HG03108 (cell line): ENCODE results near the gene CMIP.

ENCODE experiments used
- ATAC-seq: cut with Tn5 transposase; IDR thresholded peaks from one replicate; pipeline ENCODE4 v1.9.1; 2021; ENCODE audit warnings: moderate library complexity; ENCODE audit not compliant: unreplicated experiment

The CMIP gene

GRCh38 chr16:81473969-81474959, 29.7 kb downstream of the CMIP start:
- no peak for ATAC-seq

DNA sequence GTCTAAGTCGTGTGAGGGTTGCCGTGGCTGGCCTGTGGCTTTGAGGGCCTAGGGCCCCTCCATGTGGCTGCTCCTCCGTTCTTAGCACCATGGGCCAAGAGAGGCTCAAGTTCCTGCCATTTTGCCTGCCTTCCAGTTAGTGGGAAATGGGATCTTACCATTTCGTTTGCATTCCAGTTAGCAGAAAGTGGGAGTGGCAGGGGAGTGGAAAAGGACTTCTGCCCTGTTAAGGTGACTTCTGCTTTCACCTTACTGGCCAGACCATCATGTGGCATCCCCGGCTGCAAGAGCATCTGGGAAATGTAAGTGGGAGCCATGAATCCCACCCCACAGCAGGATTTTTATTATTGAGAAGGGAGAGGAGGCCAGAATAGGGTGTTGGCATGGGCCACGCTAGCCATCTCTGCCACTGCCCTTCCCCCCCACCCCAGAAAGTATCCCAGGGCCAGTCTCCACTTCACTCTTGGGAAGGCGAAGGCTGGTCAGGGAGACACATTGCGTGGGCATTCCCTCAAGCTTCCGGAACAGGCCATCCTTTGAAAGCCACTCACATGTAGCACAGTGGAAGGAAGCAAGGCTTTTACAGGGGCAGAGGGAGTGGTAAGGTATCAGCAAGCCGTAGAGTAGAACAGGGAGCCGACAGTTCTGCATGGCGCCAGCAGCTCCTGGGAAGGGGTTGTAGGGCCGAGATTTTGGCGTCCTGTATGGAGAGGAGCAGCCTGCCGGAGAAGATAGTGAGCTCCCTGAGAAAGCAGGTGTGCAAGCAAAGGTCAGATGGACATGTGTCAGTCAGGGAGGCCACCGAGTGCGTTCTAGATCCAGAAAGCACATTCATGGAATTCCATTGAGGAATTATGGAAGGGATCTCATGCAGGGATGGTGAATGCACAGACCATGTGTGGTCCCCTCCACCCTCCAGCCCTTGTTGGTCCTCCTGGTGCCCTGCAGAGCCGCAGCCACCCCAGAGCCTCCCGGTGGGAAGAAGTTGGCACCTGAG, 33.4 kb downstream of the CMIP start:
- ATAC-seq, result no peak

GRCh38 chr16:81478876-81479511, 34.4 kb downstream of the CMIP start:
- peak; percentile 43 for ATAC-seq

GRCh38 chr16:81480606-81481206, 36.1 kb downstream of the CMIP start:
- ATAC-seq, result no peak

DNA sequence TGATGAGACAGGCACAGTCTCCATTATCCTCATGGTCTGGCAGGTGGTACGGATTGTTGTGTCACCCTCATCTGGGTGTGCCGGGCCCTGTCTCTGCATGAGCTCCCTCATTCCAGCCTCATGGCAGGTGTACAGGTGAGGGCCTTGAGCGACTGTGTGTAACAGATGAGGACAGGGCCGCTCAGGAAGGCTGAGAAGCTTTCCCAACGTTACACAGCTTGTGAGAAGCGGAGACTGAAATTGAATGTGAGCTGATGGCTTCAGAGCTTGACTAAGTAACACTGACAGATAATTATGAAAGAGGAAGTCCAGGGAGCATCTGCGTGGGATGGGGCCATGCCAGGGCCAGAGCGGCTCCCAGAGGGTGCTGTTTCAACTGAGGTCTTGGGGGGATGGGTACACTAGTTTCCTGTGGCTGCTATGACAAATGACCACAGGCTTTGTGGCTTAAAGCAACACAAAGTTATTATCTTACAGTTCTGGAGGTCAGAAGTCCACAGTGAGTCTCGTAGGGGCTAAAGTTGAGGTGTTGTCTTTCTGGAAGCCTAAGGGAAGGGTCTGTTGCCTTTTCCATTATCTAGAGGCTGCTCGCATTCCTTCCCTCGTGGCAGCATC, 36.7 kb downstream of the CMIP start:
- ATAC-seq, result peak; percentile 84

- no peak for ATAC-seq
Observed at GRCh38 chr16:81482329-81483063, 37.9 kb downstream of the CMIP start.

- ATAC-seq, result no peak
Observed at GRCh38 chr16:81483064-81483969, 38.7 kb downstream of the CMIP start.

GRCh38 chr16:81483970-81484595, 39.5 kb downstream of the CMIP start:
- ATAC-seq, result no peak

DNA sequence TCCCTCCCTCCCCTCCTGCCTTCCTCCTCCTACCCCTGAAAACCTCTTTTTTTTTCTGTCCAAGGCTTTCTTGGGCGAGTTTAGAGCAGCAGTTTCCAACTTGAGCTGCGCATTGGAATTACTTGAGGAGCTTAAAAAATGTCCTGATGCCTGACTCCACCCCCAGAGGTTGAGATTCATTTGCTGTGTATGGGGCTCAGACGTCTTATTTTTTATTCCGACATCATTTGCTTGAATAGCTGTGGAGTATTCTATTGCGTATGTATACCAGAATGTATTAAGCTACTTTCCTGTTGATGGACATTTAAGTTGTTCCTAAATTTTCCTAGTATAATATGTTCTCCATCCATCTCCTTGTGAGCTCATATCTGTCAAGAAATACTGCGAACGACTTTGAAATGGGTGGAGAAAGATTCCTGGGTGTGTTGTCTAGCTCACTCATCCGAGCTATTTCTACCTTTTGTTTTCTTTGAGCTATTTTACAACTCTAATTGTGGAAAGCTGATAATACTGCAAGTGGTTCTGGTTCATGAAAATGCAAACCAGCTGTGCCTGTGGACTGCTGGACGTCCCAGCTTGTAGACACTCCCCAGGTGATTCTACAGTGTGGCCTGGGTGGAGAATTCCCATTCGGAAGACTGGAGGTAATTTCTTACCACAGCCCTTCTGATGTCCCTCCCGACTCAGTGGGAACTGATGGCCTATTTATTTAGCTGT, 40.5 kb downstream of the CMIP start:
- no peak for ATAC-seq

DNA sequence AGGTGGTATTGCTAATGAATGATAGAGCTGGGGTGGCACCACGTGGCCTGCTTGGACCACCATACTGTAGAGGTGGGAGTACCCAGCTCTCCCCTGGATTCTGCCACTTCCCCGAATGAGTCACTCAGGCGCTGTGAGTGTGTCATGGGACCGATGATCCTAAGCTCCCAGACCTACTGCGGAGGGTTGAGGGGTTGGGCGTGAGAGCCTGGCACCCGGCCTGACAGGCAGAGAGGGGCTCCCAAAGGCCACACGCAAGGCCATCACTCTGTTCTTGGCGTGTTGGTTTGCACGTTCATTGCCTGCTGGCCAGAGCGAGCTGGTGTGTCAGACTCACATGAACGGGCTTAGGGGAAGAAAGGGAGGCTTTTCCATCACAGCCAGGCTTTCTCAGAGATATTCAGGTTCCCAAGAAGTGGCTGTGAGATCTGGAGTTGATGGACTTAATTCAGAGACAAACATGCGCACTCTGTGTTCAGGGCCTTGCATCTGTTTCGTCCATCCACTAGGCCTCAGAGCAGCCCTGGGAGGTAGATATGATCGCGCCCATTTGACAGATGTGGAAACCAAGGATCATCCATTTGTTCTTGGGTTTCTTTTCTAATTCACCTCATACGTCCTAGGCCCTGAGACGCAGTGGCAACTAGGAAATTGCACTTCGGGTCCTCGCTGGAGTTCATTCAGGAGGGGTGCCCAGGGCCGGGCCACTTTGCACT, 41.4 kb downstream of the CMIP start:
- ATAC-seq, result no peak

DNA sequence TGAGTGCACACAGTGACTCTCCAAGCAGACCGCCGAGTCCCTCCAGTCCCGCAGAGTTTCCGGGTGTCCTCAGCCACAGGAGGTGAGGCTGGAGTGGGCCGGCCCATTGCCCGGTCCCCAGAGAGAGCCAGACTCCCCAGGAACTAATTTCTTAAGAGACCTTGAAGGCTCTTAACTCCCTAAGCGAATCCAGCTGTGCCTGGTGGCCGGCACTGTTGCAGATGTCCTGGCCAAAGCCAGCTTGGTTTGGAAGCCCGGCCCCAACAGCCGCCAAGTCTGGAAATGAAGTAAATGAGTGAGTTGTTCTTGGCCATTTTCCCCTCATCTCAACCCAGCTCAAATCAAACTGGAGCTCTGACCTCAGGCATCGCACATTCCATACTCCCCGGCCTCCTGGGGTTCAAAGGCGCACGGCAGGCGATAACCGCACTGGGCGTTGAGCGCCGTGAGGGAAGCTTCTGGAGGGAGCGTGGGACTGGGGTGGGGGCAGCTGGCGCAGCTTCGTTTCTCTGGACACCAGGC, 42.0 kb downstream of the CMIP start:
- ATAC-seq, result no peak

- ATAC-seq, result no peak
Observed at GRCh38 chr16:81487301-81487720, 42.7 kb downstream of the CMIP start.

DNA sequence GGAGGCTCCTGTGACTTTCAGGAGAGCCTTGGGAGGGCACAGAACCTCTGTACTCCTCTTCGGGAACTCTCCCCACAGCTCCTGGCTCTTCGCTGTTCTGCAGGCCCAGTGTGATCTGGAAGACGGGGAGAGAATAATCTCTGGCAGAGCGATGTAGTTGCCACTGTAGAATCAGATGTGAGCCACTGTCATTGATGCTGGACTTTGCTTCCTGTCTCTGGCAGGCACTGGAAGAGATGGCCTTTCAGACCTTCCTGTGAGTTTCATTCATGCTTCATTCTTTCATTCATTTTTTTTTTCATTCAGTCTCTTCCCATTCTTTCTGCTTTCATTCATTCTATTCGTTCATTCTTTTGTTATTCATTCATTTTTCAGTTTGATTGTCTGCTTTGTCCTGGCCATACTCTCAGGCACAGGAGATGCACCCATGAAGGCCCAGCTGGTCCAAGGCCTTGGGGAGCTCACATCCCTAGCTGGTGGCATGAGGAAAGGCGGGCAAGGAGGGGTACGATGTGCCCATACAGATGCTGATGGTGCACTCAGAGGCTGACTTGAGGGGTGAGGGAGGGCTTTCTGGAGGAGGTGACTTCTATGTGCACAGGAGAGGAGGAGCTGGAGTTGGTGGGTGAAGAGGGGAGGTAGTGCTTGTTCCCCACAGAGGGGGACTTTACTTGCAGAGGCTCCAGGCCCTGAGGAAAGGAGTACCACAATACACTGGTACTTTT, 44.2 kb downstream of the CMIP start:
- no peak for ATAC-seq

DNA sequence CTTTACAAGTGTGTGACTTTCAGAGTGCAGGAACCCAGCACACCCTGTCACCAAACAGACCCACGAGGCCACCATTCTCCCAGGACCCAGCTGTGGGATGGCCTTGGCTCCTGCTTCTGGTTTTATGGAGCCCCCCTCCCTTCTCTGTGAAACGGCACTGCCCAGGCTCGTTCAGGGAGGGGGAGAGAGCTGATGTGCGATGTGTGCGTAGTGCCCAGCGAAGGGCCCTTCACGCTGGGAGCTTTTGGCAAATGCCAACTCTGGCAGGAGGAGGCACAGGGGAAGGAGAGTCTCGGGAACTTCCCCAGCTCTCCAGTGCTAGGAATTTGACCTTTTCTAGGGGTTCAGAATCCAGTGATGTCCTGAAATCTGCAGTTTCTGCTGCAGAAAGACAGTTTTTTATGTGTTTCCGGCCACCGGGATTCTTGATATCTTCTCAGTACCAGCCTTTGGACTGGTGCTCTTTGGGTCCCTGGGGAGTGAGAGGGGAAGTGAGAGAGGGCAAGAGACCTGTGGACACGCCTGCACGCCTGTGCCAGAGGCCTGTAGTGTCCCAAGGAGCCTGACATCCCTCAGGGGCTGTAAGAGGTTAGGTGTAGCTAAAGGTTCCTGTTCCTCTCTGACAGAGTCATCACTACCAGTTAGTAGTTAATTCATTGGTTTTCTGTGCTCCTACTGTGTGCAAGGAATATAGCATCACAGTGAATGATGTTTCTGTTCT, 45.1 kb downstream of the CMIP start:
- no peak for ATAC-seq

DNA sequence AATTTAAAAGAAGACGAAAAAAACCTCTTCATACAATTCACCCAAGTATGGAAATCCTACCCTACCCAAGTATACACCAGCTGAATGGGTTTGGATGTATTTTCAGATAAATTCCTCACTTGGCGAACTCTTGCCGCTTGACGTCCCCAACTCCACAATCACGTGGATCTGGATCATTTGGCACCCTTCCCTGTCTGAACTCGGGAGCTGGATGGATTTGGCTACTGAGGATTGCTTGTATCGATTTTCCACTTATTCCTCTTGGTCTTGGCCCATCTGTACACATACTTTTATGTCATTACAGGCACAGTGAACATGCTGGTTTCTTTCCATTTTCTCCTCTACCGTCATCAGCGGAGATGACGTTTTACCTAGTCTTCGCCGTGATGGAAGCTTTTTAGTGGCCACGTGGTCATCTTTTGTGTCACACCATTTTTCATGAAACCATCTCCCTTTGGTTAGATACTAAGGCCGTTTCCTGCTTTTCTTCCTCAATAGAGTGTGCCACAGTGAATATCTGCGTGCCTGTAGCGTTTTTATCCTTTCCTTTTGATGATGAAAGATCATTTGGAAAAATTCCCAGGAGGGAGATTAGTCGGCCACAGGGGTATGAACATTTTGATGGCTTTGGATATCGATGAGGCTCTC, 47.1 kb downstream of the CMIP start:
- ATAC-seq, result no peak
